Pulmonary artery endothelial cell (primary cell): Measurements from ENCODE around the gene ACY1. TPM values are rescaled to one million over a fixed set of nuclear protein-coding genes. Genes with fewer than 3 reads are reported as not detected.

Source experiments
- DNase-seq: peaks from one replicate; pipeline ENCODE4 v3.0.0-alpha.2; 2011; ENCODE audit warnings: low read depth, low spot score
- total RNA-seq: library from RNA; depleted of rRNA; stranded (reverse); fragments of >200 nt; gene quantifications from 2 replicates; pipeline ENCODE4 v1.2.3, GENCODE V29; 2014

Gene ACY1
- total RNA-seq, 1 donor from 2014 or later: 23.7 TPM

- DNase-seq: no peak
These were observed 20.3 kb upstream of the ACY1 start for GRCh38 chr3:51962854-51963530.

- no peak for DNase-seq
These were observed 19.3 kb upstream of the ACY1 start for GRCh38 chr3:51963951-51964451.

- no peak for DNase-seq
These were observed 18.8 kb upstream of the ACY1 start for GRCh38 chr3:51964521-51964920.

- DNase-seq: no peak
These were observed 17.3 kb upstream of the ACY1 start for GRCh38 chr3:51966016-51966415.

DNA sequence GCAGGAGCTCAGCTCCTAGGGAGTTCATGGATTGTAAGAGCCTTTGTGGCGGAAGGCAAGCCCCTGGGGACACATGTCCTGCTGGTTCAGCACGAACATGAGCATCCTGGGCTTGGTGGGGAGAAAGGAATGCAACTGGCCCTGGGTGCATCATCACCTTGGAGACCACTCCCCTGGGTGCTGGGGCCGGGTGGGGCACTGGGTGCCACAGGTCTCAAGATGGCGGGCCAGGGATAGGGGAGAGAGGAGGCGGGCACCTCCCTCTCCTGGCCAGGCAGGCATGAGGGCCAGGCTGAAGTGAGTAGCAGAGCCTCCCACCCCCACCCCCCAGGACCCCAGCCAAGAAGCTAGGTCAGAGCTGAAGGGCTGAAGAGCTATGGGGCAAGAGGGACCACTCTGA is 16.8 kb upstream of the ACY1 start:
- DNase-seq: no peak

DNA sequence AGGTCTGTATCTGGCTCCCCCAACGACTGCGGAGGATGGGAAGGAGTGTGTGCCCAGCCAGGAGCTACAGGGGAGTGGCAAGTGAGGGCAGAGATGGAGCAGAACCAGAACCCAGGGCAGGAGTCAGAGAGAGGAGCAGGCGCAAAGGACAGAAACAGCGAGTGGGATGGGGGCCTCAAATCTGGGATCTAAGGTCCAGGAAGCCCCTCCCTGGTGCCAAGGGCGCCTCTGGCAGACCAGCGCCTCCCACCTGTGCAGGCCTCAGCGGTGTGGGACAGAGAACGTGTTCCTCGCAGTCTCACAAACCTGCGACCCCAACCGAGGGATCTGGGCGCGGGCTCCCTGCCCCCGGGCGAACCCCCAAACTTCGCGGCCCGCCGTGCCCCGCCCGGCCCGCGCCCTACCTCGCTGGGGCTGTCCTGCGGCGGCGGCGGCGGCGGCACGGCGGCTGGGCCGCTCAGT is 16.4 kb upstream of the ACY1 start:
- no peak for DNase-seq

DNA sequence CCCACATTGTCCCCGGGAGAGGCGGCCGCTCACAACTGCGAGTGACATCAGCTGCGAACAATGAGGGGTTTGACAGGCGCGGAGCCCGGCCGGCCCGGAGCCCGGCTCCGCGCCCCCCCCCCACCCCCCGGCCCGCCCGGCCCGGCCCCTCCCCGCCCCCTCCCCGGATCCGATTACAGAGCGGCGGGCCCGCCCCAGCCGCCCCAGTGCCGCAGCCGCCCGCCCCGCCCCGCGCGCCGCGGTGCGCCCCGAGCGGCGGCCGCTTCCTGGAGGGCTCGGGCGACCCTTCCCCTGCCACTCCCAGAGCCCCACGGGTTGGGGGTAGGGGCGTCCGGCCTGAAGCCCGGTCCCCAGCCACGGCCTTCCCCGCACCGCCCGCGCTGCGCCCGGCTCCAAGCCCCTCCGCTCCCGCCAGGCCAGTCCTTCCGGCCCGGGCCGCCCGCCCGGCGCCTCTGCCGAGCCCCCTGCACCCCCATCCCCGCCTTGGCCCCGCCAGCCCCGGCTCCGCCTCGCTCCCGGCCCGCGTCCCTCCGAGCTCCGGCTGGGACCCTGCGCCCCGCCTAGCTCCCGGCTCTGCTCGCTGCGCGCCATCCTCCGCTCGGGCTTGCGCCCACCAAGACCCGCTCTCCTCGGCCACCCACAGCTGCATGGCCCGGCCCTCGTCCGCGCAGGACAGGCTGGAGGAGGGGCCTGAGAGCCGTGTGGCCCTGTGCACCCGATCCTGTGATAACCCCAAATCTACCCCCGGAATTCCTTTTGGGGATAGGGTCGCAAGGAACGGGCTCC is 15.8 kb upstream of the ACY1 start, which contains the start of gene PCBP4:
PCBP4 (minus strand) TSS at position 71 of the 786 bp plus-strand sequence. CDS start 6,214 bp downstream, outside the sequence.
- no peak for DNase-seq

GRCh38 chr3:51968170-51968775 is 15.1 kb upstream of the ACY1 start:
- DNase-seq: no peak

DNA sequence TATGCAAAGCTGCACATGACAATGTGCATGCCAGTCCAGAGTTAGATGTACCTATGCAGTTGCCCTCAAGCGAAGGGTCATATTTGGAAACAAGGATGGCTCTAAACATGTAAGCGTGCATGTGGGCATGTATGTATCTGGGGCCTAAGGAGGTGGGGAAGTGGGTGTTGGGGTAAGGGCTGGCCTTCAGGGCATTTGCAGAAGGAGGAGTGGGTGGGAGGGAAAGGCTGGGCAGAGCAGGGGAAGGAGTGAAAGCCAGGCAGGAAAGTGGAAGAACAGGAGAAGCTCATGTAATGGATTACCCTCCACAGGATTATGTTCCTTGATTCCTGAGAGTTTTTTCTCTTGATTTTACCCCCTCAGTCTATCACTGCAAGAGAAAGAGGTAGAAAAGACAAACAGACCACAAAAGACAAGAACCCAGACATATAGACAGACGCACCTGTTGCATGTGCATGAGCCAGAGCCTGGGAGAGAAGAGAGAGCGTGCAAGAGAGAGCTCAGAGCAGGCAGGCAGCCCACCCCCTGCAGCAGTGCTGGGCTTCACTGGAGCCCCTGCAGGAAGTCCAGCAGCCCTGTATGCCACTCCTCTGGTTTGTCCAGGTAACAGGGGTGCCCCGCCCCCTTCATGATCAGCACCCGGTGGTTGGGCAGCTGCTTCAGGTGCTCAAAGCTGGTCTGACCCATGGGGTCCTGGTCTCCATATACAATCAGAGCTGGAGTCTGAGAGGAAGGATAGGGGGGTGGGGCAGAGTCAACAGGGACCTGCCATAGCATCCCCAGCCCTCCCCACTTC is 14.3 kb upstream of the ACY1 start:
- DNase-seq: no peak

DNA sequence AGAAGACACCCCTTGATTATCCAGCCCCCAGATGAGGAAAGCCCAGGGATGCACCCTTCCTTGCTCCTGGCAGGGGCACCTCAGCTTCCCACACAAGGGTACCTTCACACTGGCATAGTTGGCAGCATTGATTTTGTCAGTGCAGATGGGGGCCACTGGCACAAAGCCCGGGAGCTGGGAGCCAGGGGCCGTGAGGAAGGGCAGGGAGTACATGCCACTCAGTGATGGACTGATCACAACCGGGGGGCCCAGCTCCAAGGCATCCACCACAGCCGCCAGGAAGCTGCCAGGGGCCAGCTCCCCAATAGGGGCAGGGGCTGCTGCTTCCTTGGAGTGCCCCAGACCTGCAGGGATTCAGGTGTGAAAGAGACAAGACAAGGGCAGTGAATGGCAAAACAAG is 13.5 kb upstream of the ACY1 start:
- DNase-seq: no peak

GRCh38 chr3:51970606-51971300 is 12.6 kb upstream of the ACY1 start:
- no peak for DNase-seq

DNA sequence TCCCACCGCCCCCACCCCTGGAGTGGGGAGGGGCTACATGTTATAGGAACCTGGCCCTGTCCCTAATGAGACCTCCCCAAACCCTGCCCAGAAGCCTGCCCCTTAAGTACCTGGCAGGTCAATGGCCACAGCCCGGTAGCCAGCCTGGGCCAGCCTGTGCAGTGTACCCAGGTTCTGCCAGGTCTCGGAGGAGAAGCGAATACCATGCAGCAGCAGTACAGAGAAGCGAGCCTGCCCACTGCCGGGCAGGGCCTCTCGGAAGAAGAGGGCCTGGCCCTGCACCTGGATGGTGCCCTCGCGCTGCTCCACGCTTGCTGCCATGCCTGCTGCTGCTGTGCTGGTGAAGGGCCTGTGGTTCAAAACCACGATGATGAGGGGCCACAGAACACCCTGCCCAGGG is 12.0 kb upstream of the ACY1 start:
- no peak for DNase-seq

DNA sequence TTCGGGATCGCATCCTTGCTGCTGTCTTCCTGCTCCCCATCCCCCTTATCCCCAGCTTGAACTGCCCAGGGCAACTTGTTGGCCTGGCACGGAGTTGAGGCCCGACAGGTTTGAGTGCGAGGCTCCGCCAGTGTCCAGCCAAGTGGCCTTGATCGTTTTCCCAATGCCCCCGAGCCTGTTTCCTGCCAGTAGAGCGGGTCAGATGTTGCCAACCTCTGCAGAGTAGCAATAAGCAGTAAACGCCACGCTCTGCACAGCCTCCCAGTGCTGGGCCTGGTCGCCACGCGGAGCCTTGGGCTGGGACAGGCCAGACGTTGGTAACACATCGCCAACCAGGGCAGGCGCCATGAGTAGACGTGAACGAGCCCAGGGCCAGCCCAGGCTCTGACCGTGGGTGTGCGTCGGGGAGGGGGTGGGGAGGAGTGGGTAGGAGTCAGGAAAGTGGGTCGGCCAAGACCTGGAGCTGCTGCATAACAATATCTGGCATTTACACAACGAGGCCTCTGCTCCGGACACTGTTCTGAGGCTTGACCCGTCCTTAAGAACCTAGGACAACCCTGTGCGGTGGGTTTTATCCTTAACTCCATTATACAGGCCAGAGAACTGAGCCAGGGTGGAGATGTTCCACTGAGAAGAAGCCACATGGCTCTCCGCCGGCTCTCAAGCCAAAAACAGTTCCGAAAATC is 8.9 kb upstream of the ACY1 start:
- DNase-seq: no peak

GRCh38 chr3:51974963-51975851 is 8.1 kb upstream of the ACY1 start, which contains the start of gene ABHD14A:
Gene ABHD14A, plus strand, starts transcription at chr3:51975064. Its CDS starts 72 bp downstream, at chr3:51975136.
- no peak for DNase-seq

DNA sequence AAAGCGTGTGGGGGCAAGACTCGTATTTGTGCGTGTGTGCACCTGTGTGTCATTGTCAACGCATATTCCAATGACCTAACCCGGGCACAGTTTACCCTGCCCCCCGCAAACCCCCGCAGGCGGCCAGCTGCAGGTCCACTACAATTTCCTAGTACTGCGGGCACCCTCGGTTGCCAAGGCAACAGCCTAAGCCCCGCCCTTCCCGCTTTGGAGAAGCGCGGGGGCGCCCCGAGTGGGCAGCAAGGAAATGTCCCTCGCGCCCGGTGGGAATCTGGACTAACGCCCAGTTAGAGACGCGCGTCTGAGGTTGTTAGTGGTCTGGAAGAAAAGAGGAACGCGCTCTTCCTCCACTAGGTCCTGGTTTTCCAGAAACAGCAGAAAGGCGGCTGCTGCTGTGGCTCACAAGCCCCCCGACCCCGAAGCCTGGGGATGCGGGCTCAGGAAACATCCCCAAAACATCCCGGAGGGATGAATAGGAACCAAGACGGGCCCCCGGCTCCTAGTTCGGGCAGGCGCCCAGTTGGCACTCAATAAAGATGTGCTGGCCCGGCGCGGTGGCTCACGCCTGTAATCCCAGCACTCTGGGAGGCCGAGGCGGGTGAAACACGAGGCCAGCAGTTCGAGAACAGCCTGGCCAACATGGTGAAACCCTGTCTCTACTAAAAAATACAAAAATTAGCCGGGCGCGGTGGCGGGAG is 7.3 kb upstream of the ACY1 start:
- DNase-seq: no peak

GRCh38 chr3:51977446-51978142 is 5.7 kb upstream of the ACY1 start:
- DNase-seq: no peak

DNA sequence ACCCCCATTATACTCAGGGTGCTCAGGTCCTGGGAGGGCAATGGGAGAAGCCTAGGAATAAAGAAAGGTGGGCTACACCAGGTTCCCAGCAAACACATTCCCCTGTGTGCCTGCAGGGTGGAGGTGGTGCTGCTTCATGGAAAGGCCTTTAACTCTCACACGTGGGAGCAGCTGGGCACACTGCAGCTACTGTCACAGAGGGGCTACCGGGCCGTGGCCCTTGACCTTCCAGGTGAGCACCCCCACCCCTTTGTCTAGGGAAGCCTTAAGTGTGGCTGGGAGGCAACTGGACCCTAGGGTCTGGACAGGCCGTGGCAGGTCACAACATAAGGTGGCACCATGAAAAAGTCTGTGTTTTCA is 5.2 kb upstream of the ACY1 start:
- DNase-seq: no peak

GRCh38 chr3:51980253-51980652 is 3.1 kb upstream of the ACY1 start:
- DNase-seq: no peak
